Vagina (tissue), 2 donors: ENCODE results near the gene KIF5A. TPM values are rescaled to one million over a fixed set of nuclear protein-coding genes. Genes with fewer than 3 reads are reported as not detected.

Experiments used
- DNase-seq, 2 donors: peaks; one replicate each; pipeline ENCODE4 v3.0.0-alpha.2; 2017; ENCODE audit errors: extremely low spot score in 2 of 2
- H3K27ac ChIP-seq: fragments of 200-600 bp; sonication (generic); one replicate; pipeline ENCODE4 v1.5.1; 2019
- H3K27me3 ChIP-seq: fragments of 200-600 bp; sonication (generic); one replicate; pipeline ENCODE4 v1.5.1; 2019
- H3K36me3 ChIP-seq, 2 donors: fragments of 200-600 bp; sonication (generic); one replicate each; pipeline ENCODE4 v1.5.1; 2017 to 2019
- H3K4me1 ChIP-seq: fragments of 200-600 bp; sonication (generic); one replicate; pipeline ENCODE4 v1.5.1; 2019
- H3K4me3 ChIP-seq, 2 donors: fragments of 200-600 bp; sonication (generic); 1 replicate in 1 of 2; 2 replicates in 1 of 2; pipeline ENCODE4 v1.5.1; 2016 to 2019
- H3K9me3 ChIP-seq: fragments of 200-600 bp; sonication (generic); one replicate; pipeline ENCODE4 v1.5.1; 2019
- POLR2A ChIP-seq, 2 donors: fragments of 450-650 bp; IDR thresholded peaks; one replicate each; pipeline ENCODE4 v1.6.1; 2017; ENCODE audit warnings: antibody characterized with exemption in 2 of 2, mild to moderate bottlenecking in 2 of 2, moderate library complexity in 2 of 2
- POLR2AphosphoS5 ChIP-seq, 2 donors: sonication (generic); formaldehyde crosslinking; IDR thresholded peaks; one replicate each; pipeline ENCODE4 v1.9.0; 2017; ENCODE audit warnings: antibody characterized with exemption in 2 of 2, mild to moderate bottlenecking in 2 of 2, low read depth in 1 of 2; ENCODE audit not compliant: insufficient read depth in 1 of 2
- intact Hi-C: fragments of 100-400 bp; cut with DNase I; formaldehyde crosslinking; loops from one replicate; pipeline ENCODE4 v1.15.1; 2023
- total RNA-seq: library from RNA; depleted of rRNA; stranded (reverse); fragments of >200 nt; gene quantifications from one replicate; pipeline ENCODE4 v1.2.3, GENCODE V29; 2016
- TF ChIP-seq, protein P1 (sequence below), 3 experiments: fragments of 450-650 bp in 2 of 3; fragments of 200-600 bp in 1 of 3; sonication (generic) in 1 of 3; IDR thresholded peaks; one replicate each; pipeline ENCODE4 v1.5.1; 2017 to 2019; ENCODE audit warnings: antibody characterized with exemption in 3 of 3, mild to moderate bottlenecking in 2 of 3, moderate library complexity in 2 of 3

Gene KIF5A
- total RNA-seq, 1 donor from 2014 or later, result 4.4 TPM

DNA sequence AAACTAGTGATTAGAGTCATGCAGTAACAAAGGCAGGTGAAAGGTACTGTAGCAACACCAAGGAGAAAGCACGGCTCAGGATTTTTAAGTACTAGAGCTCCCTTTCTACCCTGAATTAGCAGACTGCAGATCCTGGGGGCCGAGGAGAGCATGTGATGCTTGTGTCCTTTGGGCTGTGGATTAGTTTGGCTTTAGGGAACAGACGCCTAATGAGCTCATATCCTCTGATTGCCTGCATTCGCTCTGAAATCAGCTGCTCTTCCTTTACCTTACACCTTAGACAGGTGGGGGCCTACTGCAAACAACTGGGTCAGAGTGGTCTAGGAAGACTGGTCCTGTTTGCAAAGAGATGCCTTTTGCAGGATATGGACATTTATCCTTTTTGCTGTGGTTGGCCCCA is 43.3 kb downstream of the KIF5A start:
- Histone ChIP-seq H3K27ac (no peak overlapping the region), H3K9me3 (no peaks in the 10 kb centered on the region), H3K27me3 (no peaks in the 10 kb centered on the region), H3K4me3 (no peak overlapping the region), H3K36me3 (peaks cover 0 to 11% of the 10 kb centered on the region in 2 donors), H3K4me1 (peaks cover 27% of the 10 kb centered on the region)
- TF ChIP-seq POLR2AphosphoS5 (IDR thresholded peaks at IDR 0.05; ENCODE audit: insufficient read depth in 1 of 2, low read depth in 1 of 2) (no peak), POLR2A (IDR thresholded peaks at IDR 0.05) (no peak)
- TF ChIP-seq, protein P1, sequence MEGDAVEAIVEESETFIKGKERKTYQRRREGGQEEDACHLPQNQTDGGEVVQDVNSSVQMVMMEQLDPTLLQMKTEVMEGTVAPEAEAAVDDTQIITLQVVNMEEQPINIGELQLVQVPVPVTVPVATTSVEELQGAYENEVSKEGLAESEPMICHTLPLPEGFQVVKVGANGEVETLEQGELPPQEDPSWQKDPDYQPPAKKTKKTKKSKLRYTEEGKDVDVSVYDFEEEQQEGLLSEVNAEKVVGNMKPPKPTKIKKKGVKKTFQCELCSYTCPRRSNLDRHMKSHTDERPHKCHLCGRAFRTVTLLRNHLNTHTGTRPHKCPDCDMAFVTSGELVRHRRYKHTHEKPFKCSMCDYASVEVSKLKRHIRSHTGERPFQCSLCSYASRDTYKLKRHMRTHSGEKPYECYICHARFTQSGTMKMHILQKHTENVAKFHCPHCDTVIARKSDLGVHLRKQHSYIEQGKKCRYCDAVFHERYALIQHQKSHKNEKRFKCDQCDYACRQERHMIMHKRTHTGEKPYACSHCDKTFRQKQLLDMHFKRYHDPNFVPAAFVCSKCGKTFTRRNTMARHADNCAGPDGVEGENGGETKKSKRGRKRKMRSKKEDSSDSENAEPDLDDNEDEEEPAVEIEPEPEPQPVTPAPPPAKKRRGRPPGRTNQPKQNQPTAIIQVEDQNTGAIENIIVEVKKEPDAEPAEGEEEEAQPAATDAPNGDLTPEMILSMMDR (IDR thresholded peaks at IDR 0.05), result no peak
- no peak for DNase-seq
- intact Hi-C loops, result no loop called here

GRCh38 chr12:57600395-57600794 is 50.6 kb downstream of the KIF5A start:
- no peaks in the 10 kb centered on the region for H3K27me3 ChIP-seq
- H3K27ac ChIP-seq, result no peak overlapping the region
- H3K36me3 ChIP-seq, result peaks cover 0 to 40% of the 10 kb centered on the region in 2 donors

DNA sequence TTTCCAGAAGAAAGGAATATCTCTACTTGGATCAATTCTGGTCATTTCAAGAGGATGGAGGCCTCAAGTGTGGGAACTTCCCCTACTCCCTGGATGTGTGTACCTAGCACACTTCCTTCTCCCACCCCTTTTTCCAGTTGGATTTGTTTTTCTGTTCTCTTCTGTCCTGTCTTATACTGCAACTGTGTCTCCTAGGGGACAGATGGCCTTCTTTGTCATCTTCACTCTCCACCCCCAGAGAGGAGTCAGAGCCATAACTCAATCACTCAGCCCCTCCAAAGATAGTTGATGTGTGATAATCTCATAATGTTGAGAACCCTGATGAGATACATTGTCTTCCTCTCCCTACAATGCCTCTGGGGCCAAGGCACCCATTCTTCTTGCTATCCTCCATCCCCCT is 52.7 kb downstream of the KIF5A start:
- H3K27me3 ChIP-seq, result no peaks in the 10 kb centered on the region
- peaks cover 26% of the 10 kb centered on the region for H3K4me1 ChIP-seq
- no peaks in the 10 kb centered on the region for H3K9me3 ChIP-seq
- peaks cover 0 to 34% of the 10 kb centered on the region in 2 donors for H3K36me3 ChIP-seq
- no peak overlapping the region for H3K4me3 ChIP-seq
- intact Hi-C loops, result no loop called here
- no peak for DNase-seq
- TF ChIP-seq, protein P1 (IDR thresholded peaks at IDR 0.05), result no peak
- TF ChIP-seq POLR2AphosphoS5 (IDR thresholded peaks at IDR 0.05; ENCODE audit: insufficient read depth in 1 of 2, low read depth in 1 of 2) (no peak), POLR2A (IDR thresholded peaks at IDR 0.05) (no peak)
- peak overlapping the region; percentile 99 for H3K27ac ChIP-seq

More at GRCh38 chr12:57600395-57600794, 50.6 kb downstream of the KIF5A start:
- intact Hi-C loops, result no loop called here
- Histone ChIP-seq H3K4me3 (no peak overlapping the region), H3K9me3 (no peaks in the 10 kb centered on the region), H3K4me1 (peaks cover 23% of the 10 kb centered on the region)
- no peak for TF ChIP-seq POLR2A (IDR thresholded peaks at IDR 0.05)
- TF ChIP-seq POLR2AphosphoS5 (IDR thresholded peaks at IDR 0.05; ENCODE audit: insufficient read depth in 1 of 2, low read depth in 1 of 2), result no peak
- TF ChIP-seq, protein P1 (IDR thresholded peaks at IDR 0.05), result no peak
- DNase-seq, result no peak

- Histone ChIP-seq H3K36me3 (peaks cover 0 to 29% of the 10 kb centered on the region in 2 donors), H3K27me3 (no peaks in the 10 kb centered on the region), H3K27ac (peak overlapping the region; percentile 99), H3K4me1 (peaks cover 26% of the 10 kb centered on the region), H3K9me3 (no peaks in the 10 kb centered on the region), H3K4me3 (no peak overlapping the region)
- TF ChIP-seq, protein P1 (IDR thresholded peaks at IDR 0.05), result no peak
- TF ChIP-seq POLR2A (IDR thresholded peaks at IDR 0.05), result no peak
- TF ChIP-seq POLR2AphosphoS5 (IDR thresholded peaks at IDR 0.05; ENCODE audit: insufficient read depth in 1 of 2, low read depth in 1 of 2), result no peak
- DNase-seq, result no peak
- intact Hi-C loops, result no loop called here
These were observed 53.5 kb downstream of the KIF5A start for GRCh38 chr12:57603324-57603723.

DNA sequence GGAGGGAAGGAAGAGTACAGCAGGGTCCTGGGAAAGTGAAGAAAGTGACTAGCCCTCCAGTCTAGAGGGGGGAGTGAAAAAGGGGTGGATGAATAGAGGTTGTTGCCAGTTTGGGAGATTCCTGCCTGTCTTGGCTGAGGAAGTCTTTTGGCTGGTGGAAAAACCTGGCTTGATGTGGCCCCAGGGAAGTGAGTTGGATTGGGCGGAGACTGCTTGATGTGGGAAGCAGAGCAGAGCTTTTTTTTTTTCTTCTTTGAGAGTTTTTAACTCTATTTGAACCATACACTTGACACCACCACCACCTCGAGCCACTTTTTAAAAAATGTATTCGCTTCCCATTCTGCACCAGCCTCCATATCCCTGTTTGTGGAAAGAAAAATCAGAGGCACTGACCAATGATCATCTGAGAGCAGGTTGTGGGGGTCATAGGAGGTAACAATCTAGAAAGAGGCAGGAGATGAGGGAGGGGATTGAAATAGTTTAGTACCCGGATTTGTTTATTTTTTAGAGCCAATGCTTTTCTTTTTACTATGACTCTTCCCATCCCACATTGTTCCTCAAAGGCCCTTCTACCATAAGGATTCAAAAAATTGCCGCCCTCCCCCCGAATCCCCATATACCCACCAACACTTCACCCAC is 54.1 kb downstream of the KIF5A start:
- Histone ChIP-seq H3K9me3 (no peaks in the 10 kb centered on the region), H3K36me3 (peaks cover 0 to 26% of the 10 kb centered on the region in 2 donors), H3K27ac (peak overlapping the region; percentile 99), H3K27me3 (no peaks in the 10 kb centered on the region), H3K4me1 (peaks cover 26% of the 10 kb centered on the region), H3K4me3 (peak overlapping the region; percentile 64 to 76)
- DNase-seq, result no peak
- TF ChIP-seq, protein P1 (IDR thresholded peaks at IDR 0.05), result no peak
- no peak for TF ChIP-seq POLR2A (IDR thresholded peaks at IDR 0.05)
- peak in 1 of 2 donors; percentile 74 for TF ChIP-seq POLR2AphosphoS5 (IDR thresholded peaks at IDR 0.05; ENCODE audit: insufficient read depth in 1 of 2, low read depth in 1 of 2)
- intact Hi-C loops, result loop anchor here (2.0 kb wide), 1 partner anchor 83 kb away; the partner anchor contains the start of gene DDIT3
